Activated T-cell treated with anti-CD3 and anti-CD28 coated beads for 48 hours (primary cell): ENCODE data around the gene FAM228B.

ENCODE experiments used
- DNase-seq: peaks from one replicate; pipeline ENCODE4 v3.0.0-alpha.2; 2020; ENCODE audit warnings: low read depth

Gene FAM228B

GRCh38 chr2:24203787-24204150, 80.5 kb downstream of the FAM228B start:
- no peak for DNase-seq

GRCh38 chr2:24204505-24204904, 81.2 kb downstream of the FAM228B start:
- no peak for DNase-seq

GRCh38 chr2:24205131-24205530, 81.9 kb downstream of the FAM228B start:
- DNase-seq: no peak

- DNase-seq: no peak
Observed at GRCh38 chr2:24206242-24206641, 83.0 kb downstream of the FAM228B start.

- no peak for DNase-seq
Observed at GRCh38 chr2:24206714-24207113, 83.4 kb downstream of the FAM228B start.

- DNase-seq: no peak
Observed at GRCh38 chr2:24207359-24207758, 84.1 kb downstream of the FAM228B start.

GRCh38 chr2:24208490-24208889, 85.2 kb downstream of the FAM228B start:
- no peak for DNase-seq

GRCh38 chr2:24209389-24210105, 86.3 kb downstream of the FAM228B start:
- DNase-seq: no peak

GRCh38 chr2:24210106-24210455, 86.8 kb downstream of the FAM228B start:
- DNase-seq: no peak

- no peak for DNase-seq
Observed at GRCh38 chr2:24210723-24211122, 87.5 kb downstream of the FAM228B start.

- DNase-seq: no peak
Observed at GRCh38 chr2:24211408-24211807, 88.1 kb downstream of the FAM228B start.

GRCh38 chr2:24214880-24215279, 91.6 kb downstream of the FAM228B start:
- DNase-seq: no peak
